UCSD-AML1 (cell line): ENCODE results near the gene CTNNA2.

Experiments used
- DNase-seq: peaks from one replicate; lab custom pipeline; 2025; ENCODE audit not compliant: unreplicated experiment; lab: John Stamatoyannopoulos, UW

Gene CTNNA2

GRCh38 chr2:79700651-79701050 is 187.8 kb downstream of the CTNNA2 start:
- no peak for DNase-seq

GRCh38 chr2:79702905-79703304 is 190.1 kb downstream of the CTNNA2 start:
- no peak for DNase-seq

GRCh38 chr2:79711098-79711497 is 198.2 kb downstream of the CTNNA2 start:
- DNase-seq, result no peak

- no peak for DNase-seq
Measured at GRCh38 chr2:79713131-79713785, 200.4 kb downstream of the CTNNA2 start.

- no peak for DNase-seq
Measured at GRCh38 chr2:79714283-79714682, 201.4 kb downstream of the CTNNA2 start.

- DNase-seq, result no peak
Measured at GRCh38 chr2:79715338-79715737, 202.5 kb downstream of the CTNNA2 start.

- no peak for DNase-seq
Measured at GRCh38 chr2:79716266-79716665, 203.4 kb downstream of the CTNNA2 start.

GRCh38 chr2:79717364-79718007 is 204.6 kb downstream of the CTNNA2 start:
- DNase-seq, result peak; percentile 9

- DNase-seq, result no peak
Measured at GRCh38 chr2:79721061-79721460, 208.2 kb downstream of the CTNNA2 start.

GRCh38 chr2:79721966-79722365 is 209.1 kb downstream of the CTNNA2 start:
- no peak for DNase-seq

GRCh38 chr2:79723830-79724229 is 211.0 kb downstream of the CTNNA2 start:
- DNase-seq, result no peak

GRCh38 chr2:79729532-79729931 is 216.7 kb downstream of the CTNNA2 start:
- DNase-seq, result no peak

GRCh38 chr2:79734518-79734917 is 221.7 kb downstream of the CTNNA2 start:
- no peak for DNase-seq

GRCh38 chr2:79740879-79741443 is 228.1 kb downstream of the CTNNA2 start:
- DNase-seq, result no peak

- DNase-seq, result no peak
Measured at GRCh38 chr2:79750321-79750720, 237.5 kb downstream of the CTNNA2 start.

GRCh38 chr2:79757526-79757925 is 244.7 kb downstream of the CTNNA2 start:
- no peak for DNase-seq

GRCh38 chr2:79758042-79758441 is 245.2 kb downstream of the CTNNA2 start:
- DNase-seq, result no peak

GRCh38 chr2:79758749-79759282 is 246.0 kb downstream of the CTNNA2 start:
- DNase-seq, result no peak

GRCh38 chr2:79770926-79771325 is 258.1 kb downstream of the CTNNA2 start:
- no peak for DNase-seq

GRCh38 chr2:79771493-79771892 is 258.6 kb downstream of the CTNNA2 start:
- no peak for DNase-seq

- no peak for DNase-seq
Measured at GRCh38 chr2:79774016-79774415, 261.2 kb downstream of the CTNNA2 start.

GRCh38 chr2:79776461-79776860 is 263.6 kb downstream of the CTNNA2 start:
- no peak for DNase-seq
